RWPE2 (cell line): ENCODE measurements around the gene NLRC5.

ENCODE experiments used
- ATAC-seq: fragments of 200-7000 bp; cut with Tn5 transposase; 3 replicates; pipeline ENCODE4 v1.9.1; 2021; ENCODE audit warnings: low read depth
- DNase-seq: peaks from one replicate; pipeline ENCODE4 v3.0.0-alpha.2; 2020; ENCODE audit warnings: low spot score
- H3K27ac ChIP-seq: fragments of 450-650 bp; 2 replicates; pipeline ENCODE4 v1.5.1; 2017; ENCODE audit warnings: mild to moderate bottlenecking; ENCODE audit not compliant: poor library complexity, severe bottlenecking
- H3K27me3 ChIP-seq: fragments of 250-450 bp; sonication (Bioruptor Pico); 2 replicates; pipeline ENCODE4 v1.5.1; 2021; ENCODE audit warnings: mild to moderate bottlenecking, moderate library complexity; ENCODE audit not compliant: insufficient read depth, poor library complexity, severe bottlenecking
- H3K36me3 ChIP-seq: fragments of 250-450 bp; sonication (Bioruptor Pico); 2 replicates; pipeline ENCODE4 v1.5.1; 2020; ENCODE audit warnings: low read depth, mild to moderate bottlenecking, moderate library complexity
- H3K4me1 ChIP-seq: fragments of 250-450 bp; sonication (Bioruptor Pico); 2 replicates; pipeline ENCODE4 v1.5.1; 2021; ENCODE audit warnings: mild to moderate bottlenecking, moderate library complexity; ENCODE audit not compliant: insufficient read depth, poor library complexity, severe bottlenecking
- H3K4me3 ChIP-seq: fragments of 250-450 bp; sonication (Bioruptor Pico); 2 replicates; pipeline ENCODE4 v1.5.1; 2021; ENCODE audit warnings: mild to moderate bottlenecking, moderate library complexity; ENCODE audit not compliant: severe bottlenecking
- H3K9me3 ChIP-seq: fragments of 250-450 bp; sonication (Bioruptor Pico); 2 replicates; pipeline ENCODE4 v1.5.1; 2021; ENCODE audit warnings: mild to moderate bottlenecking, moderate library complexity; ENCODE audit not compliant: severe bottlenecking
- TF ChIP-seq, protein P1 (sequence below): fragments of 450-650 bp; IDR thresholded peaks from one replicate; pipeline ENCODE4 v1.5.1; 2017; ENCODE audit warnings: mild to moderate bottlenecking, moderate library complexity; ENCODE audit not compliant: poor library complexity, severe bottlenecking

The NLRC5 gene

DNA sequence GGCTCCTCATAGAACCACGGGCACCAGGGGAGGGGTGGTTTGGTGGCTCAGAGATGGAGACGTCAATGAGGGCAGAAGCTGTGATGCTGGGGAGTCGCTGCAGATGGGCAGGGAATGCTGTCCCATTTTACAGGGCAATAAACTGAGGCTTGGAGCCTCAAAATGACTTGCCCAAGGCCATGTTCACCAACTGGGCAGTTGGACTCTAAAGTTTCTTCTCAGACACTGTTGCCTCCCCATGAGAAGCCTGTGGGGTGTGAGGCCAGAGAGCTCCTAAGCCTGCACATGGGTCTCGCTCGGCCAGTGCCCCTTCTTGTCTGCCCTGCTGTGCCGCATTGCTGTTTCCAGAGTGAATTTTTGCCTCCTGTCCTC lies 141.6 kb downstream of the NLRC5 start:
- no peak for DNase-seq
- ATAC-seq = no peak
- Histone ChIP-seq H3K4me1 (peaks cover 4% of the 10 kb centered on the region), H3K27ac (no peak overlapping the region), H3K36me3 (no peaks in the 10 kb centered on the region), H3K27me3 (no peaks in the 10 kb centered on the region), H3K9me3 (no peaks in the 10 kb centered on the region), H3K4me3 (no peak overlapping the region)
- TF ChIP-seq, protein P1, sequence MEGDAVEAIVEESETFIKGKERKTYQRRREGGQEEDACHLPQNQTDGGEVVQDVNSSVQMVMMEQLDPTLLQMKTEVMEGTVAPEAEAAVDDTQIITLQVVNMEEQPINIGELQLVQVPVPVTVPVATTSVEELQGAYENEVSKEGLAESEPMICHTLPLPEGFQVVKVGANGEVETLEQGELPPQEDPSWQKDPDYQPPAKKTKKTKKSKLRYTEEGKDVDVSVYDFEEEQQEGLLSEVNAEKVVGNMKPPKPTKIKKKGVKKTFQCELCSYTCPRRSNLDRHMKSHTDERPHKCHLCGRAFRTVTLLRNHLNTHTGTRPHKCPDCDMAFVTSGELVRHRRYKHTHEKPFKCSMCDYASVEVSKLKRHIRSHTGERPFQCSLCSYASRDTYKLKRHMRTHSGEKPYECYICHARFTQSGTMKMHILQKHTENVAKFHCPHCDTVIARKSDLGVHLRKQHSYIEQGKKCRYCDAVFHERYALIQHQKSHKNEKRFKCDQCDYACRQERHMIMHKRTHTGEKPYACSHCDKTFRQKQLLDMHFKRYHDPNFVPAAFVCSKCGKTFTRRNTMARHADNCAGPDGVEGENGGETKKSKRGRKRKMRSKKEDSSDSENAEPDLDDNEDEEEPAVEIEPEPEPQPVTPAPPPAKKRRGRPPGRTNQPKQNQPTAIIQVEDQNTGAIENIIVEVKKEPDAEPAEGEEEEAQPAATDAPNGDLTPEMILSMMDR = no peak

DNA sequence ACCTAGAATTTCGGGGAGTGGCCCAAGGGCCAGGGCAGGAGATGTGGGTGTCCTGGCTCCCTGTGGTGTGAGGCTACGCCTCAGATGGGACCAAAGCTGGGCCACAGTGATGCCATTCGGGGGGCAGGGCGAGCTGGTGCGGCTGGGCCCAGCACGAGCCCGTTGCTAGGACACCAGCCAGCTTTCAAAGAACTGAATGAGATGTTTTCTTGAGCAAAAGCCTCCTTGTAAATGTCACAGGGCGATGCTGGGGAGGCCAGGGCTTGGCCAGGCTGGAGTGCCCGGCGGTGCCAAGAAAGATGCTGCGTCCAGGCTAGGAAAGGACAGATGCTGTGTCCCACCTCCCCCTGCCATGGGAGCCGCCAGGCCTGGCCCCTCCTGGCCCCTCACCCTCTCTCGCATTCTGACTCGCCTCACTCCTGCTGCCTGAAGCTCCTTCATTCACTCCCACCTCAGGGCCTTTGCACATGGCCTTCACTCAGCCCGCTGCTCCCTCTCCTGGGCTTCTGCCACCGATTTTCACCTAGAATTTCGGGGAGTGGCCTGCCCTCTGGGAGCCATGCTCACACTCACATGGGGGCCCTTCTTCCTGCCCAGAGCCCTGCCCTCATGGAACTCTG lies 142.1 kb downstream of the NLRC5 start:
- DNase-seq (no peak), ATAC-seq (no peak)
- no peaks in the 10 kb centered on the region for H3K9me3 ChIP-seq
- no peak overlapping the region for H3K4me3 ChIP-seq
- TF ChIP-seq, protein P1 = no peak
- H3K27ac ChIP-seq = no peak overlapping the region
- no peaks in the 10 kb centered on the region for H3K36me3 ChIP-seq
- H3K27me3 ChIP-seq = no peaks in the 10 kb centered on the region
- peaks cover 4% of the 10 kb centered on the region for H3K4me1 ChIP-seq

DNA sequence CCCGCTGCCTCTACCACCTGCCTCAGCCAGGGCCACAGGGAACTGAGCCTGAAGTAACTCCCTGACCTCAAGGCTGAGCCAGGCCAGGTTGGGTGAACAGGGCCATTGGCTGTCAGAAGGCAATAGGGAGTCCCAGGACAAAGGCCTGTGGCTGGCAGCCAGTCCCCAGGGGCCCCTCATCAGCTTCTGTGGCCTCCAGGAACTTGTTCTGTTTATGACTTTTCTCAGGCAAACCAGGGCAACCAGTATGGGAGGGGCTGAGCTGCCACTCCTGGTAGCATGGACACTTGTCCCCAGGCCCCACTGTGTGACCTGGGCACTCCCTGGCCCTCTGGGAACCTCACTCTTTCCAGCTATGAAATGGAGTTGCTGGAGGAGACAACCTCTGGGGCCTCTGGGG lies 143.1 kb downstream of the NLRC5 start:
- Histone ChIP-seq H3K4me1 (peaks cover 4% of the 10 kb centered on the region), H3K4me3 (no peak overlapping the region), H3K27ac (no peak overlapping the region), H3K36me3 (no peaks in the 10 kb centered on the region), H3K9me3 (no peaks in the 10 kb centered on the region), H3K27me3 (no peaks in the 10 kb centered on the region)
- TF ChIP-seq, protein P1 = no peak
- ATAC-seq (no peak), DNase-seq (no peak)

DNA sequence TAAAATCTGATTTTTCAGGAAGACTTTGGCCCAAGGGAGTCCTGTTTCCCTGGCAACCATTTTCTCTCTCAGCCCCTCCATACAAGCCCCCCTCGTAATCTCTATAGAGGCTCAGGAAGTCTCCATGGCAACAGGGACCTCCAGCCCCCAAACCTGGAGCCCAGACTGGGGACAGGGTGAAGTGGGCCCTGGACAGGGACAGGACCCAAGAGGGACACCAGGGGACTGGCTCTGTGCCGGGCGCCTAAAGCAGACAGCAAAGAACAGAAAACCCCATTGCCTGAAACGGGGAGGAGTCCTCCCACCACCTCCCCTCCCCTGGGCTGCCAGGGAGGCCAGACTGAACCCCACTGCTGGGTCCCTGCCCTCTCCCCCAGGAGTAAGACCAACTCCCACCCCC lies 143.7 kb downstream of the NLRC5 start:
- TF ChIP-seq, protein P1 = no peak
- no peaks in the 10 kb centered on the region for H3K9me3 ChIP-seq
- H3K27me3 ChIP-seq = no peaks in the 10 kb centered on the region
- DNase-seq (no peak), ATAC-seq (no peak)
- peaks cover 4% of the 10 kb centered on the region for H3K4me1 ChIP-seq
- H3K4me3 ChIP-seq = no peak overlapping the region
- H3K36me3 ChIP-seq = no peaks in the 10 kb centered on the region
- H3K27ac ChIP-seq = no peak overlapping the region
